HG02759 (cell line): ENCODE measurements around the gene FAM168A.
"Not testable (repeated sequence)": the region's sequence is repeated elsewhere in the genome, so short reads cannot be mapped to it uniquely, and the experiment has no call there.

Experiments
- ATAC-seq: cut with Tn5 transposase; IDR thresholded peaks from one replicate; pipeline ENCODE4 v1.9.1; 2021; ENCODE audit warnings: mild to moderate bottlenecking, moderate library complexity; ENCODE audit not compliant: unreplicated experiment

FAM168A gene

DNA sequence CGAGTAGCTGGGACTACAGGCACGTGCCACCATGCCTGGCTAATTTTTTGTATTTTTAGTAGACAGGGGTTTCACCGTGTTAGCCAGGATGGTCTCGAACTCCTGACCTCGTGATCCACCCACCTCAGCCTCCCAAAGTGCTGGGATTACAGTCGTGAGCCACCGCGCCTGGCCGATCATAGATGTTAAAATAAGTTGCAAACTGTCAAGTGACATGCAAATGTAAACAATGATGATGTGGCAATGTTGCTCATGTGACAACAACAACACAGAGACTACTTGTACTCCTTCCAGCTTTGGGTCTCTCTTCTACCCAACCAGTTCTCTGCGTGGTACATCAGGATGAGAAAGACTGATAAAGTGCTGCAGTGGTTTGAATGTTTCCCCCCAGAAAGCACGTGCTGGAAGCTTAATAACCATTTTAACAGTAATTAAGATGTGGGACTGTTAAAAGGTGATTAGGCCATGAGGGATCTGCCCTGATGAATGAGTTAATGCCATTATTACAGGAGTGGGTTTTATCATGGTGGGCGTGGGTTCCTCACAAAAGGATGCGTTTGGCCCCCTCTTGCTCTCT lies 127.8 kb downstream of the FAM168A start:
- ATAC-seq = not testable (repeated sequence)

DNA sequence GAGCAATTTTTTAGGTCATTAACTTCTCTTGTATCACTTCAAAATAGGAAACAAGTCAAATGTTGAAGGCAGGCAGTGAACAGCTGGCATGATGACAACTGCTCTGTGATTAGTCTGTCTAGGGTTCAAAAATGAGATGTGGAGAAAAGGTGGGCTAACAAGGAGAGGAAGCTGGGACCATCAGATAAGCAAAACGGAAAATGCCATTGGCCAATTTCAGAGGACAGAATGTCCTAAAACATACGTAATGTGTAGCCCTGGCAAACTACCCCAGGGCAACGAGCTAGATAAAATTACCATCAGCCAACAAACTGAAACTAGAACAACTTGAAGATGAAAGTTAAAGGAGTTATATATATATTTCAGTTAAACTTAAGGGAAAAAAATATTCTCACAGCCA lies 128.5 kb downstream of the FAM168A start:
- no peak for ATAC-seq

DNA sequence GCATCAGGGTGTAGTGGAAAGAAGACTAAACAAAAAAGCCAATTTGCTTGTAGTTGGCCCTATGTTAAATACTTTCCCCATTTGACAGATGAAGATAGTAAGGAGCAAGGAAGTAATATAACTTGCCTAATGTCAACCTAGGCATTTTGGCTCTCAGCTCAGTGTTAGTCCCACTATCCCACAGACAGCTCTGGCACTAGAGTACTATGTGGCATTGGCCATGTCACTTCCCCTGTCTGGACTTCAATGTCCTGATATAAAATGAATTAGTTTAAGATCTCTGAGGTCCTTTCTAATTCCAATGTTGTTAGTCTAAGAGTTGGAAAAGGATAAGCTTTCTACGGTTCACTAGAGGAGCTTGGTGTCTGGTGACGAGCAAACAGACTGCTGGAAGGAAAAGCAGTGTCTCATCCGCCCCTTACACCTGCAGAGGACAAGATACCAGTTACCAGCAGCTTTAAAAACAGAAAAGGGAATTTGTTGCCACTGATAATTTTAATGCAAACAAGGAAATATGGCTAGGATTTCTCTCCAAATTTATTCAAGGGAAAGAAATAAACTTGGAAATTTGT lies 129.2 kb downstream of the FAM168A start:
- ATAC-seq = no peak

DNA sequence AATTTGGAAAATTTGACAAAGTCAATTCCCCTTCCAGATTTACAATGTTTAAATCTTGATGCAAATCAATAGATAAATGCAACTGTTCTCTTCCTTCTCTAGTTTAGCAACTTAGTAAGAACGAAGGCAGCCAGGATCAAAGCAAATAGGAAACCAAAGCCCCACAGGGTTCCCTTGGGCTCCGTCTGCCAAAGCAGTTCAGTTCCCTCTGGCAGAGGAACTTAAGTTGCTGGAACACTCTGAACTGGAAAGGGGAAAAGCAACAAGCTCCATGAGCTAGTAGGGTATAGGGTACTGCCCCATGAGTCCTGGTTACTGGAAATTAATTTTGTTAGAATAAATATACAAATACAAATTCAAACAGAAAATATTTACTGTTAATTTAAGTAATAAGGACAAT lies 130.4 kb downstream of the FAM168A start:
- no peak for ATAC-seq

DNA sequence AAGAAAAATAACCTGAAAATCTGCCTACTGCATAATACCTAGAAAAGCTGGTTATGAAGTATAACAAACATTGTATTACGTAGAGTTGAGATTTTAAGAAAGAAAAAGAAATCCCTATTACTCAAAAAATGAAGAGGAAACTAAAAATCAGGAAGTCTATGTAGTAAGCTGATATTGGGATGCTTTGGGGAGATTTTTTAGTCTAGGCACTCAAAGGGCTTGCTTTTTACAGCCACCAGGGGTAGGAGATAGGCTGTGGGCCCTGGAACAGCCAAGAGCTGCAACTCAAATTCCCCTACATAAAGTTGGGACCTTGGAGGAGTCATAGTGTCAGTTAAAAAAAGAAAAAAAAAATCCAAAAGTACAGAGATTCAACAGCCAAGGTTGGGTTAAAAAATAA lies 131.3 kb downstream of the FAM168A start:
- no peak for ATAC-seq

DNA sequence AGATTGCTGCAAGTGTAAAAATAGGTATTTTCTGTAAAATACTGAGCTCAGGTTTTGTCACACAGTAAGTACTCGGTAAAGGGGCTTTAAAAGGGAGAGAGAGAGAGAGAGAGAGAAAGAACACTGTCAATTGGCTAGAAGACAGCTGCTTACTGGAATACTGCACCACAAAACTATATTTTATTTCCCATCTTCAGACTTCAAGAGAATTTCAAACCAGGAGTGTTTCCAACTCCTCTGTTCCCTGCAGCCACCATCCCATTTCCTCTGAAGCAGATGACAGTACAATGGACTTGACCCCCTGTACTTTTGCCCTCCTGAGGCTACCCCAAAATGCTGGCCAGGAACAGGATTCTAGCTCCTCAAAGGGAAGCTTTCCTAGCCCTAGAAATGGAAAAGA lies 132.0 kb downstream of the FAM168A start:
- ATAC-seq = no peak

DNA sequence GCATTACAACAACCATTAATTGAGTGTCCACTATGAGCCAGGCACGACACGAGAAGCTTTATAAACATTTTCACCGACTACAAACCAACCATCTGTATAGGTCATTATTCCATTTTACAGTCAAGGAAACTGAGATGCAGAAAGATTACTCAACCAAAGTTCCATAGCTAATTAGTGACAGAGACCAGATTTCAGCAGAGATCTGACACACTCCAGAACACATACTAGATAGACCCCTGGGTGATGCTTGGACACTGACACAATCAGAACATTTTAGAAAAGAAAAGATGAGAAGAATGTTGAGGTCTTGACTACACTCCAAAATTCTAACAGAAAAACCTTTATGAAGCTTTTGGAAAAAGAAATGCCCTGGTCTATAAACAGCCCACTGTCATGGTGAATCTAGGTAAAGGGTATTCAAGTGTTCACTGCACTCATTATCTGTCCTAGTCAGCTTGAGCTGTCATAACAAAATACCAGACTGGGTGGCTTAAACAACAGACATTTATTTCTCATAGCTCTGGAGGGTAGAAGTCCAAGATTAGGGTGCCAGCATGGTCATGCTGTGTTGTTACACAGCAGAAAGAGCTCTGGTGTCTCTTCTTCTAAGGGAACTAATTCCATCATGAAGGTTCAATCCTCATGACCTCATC lies 132.8 kb downstream of the FAM168A start:
- no peak for ATAC-seq

DNA sequence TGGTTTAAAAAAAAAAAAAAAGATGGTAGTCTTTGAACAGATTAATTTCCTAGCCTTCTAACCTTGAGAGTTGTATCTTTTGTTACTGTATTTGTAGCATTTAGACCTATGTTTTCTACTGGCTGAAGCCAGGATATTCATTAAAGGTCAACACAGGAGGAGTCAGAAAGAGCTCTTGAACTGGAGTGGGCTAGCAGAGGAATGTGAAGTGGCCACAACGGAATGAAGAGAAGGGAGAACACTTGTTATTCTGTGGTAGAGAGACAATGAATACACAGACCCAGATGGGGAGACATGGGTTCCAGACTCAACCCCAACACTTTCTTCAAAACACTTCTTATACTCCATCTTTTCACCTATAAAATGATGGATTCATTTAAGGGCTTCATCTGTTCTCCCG lies 133.6 kb downstream of the FAM168A start:
- no peak for ATAC-seq

DNA sequence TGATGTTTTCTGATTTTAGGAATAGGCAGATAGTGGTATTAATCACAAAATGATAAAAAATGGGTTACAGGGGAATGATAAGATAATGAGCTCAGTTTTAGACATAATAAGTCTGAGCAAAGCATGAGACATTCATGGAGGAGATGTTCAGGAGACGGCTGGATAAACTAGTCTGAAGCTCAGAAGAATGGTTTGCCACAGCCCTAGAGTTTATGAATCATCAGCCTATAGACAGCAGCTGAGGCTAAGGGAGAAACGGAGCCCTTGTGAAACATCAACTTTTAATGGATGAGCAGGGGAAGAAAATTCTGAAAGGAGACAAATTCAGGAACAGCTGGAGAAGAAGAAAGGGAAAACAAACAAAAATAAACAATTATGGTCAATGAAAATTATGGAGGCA lies 134.6 kb downstream of the FAM168A start:
- no peak for ATAC-seq

DNA sequence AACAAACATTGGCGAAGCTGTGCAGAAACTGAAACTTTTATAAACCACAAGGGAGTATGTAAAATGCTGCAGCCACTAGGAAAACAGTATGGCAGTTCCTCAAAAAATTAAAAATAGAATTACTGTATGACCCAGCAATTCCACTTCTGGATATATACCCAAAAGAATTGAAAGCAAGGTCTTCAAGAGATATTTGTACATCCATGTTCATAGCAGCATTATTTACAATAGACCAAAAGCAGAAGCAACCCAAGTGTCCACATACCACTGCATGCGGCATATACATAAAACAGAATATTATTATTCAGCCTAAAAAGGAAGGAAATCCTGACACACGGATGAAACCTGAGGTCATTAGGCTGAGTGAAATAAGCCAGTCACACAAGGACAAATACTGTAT lies 135.9 kb downstream of the FAM168A start:
- ATAC-seq = no peak

DNA sequence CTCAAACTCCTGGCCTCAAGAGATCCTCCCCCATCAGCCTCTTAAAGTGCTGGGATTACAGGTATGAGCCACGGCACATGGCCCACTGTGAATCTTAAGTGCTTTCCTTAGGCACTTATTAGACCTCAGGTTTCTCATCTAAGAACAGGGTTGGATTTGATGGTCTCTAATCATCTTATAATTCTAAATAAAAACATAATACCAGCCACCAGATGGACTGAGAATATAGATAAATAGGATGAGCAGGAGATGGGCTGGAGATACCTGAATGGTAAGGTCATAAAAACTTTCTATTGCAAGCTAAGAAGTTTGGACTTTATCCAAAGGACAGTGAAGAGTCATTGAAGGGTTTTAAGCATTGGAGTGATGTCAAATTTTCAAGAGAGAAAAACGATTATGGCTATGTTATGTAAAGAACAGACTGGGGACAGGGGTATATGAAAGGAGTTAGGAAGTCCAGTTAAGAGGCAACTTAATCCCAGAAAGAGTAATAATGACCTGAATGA lies 136.5 kb downstream of the FAM168A start:
- ATAC-seq = no peak

DNA sequence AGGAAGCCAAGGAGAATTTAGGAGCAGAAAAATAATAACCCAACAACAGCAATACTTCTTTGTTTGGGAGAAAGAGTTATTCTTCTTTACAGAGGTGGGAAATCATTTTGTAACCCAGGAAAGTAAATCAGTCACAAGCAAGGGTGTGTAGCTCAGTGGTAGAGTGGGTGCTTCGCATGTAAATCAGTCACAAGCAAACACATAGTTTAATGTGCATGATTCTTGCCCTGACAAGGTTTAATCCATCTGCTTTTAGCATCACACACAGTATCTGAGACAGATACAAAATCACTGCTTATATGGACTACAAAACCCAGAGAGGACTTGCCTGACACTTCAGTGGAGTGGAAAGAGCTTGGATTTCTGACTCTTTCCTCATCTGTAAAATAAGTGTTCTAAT lies 139.7 kb downstream of the FAM168A start:
- no peak for ATAC-seq

DNA sequence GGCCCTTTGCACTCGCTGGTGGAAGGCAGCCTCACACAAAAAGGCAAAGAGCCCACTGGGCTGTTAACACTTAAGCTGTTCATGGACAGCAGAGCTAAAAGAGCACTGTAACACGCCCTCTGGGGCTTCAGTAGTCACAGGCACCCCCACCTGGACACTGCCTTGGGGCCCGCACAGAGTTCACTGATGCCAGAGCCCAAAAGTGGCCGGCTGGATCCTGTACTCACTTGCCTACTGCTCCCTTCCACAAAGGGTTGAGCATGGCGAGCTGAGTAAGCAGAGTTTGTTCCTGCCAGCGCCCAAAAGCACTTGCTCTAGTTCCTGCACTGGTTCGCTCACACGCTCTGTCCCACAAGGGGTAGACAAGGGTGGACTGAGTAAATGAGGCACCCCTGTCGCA lies 142.9 kb downstream of the FAM168A start:
- no peak for ATAC-seq

DNA sequence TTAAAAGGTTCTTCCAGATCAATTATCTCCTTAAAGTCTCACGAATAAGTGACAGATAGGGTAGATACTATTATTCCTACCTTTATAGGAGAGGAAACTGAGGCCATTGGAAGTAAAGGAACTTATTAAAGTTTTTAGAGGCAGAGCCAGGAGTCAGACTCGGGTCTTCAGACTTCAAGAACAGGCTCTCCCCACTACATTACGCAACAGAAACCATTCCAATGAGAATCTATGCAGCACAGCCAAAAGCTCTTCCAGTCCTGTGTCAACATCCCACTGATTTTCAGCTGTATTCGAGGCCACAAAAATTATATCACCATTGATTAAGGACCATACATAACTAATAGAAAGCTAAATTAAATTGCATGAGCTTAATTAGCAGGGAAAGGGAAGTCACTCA lies 144.3 kb downstream of the FAM168A start:
- no peak for ATAC-seq

DNA sequence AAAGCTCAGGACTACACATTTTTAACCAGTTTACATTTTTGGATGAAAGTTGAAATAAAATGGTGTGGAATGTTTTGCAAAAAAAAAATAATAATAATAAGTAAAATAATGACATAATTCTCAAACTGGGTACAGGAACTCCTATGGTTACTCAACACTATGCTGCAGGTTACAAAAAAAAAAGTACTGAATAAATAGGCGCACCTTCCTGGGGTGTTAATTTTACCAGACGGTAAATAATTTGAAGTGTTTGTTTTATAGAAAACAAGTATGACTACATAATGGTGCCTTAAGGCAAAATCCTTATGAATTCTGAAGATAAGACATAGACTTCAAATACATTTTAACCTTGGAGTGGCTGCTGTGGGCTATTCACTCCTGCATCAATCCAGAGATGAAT lies 145.2 kb downstream of the FAM168A start:
- no peak for ATAC-seq

DNA sequence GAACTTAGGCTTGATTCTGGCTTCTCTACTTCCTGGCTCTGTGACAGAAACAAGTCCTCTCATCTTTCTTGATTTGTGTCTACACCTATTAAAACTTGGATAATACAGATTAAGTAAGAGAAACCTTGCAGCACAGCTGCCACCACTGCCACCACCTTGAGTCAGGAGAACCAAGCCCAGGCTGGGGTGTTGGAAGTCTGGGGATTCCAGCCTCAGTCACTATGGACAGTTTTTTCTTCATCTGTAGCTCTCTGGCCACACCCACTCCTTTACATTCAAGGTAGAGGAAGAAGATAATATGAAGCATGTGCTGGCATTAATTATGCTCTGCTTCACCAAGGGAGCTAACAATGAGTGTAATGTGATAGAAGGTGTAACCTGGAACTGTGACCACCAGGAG lies 146.0 kb downstream of the FAM168A start:
- no peak for ATAC-seq

DNA sequence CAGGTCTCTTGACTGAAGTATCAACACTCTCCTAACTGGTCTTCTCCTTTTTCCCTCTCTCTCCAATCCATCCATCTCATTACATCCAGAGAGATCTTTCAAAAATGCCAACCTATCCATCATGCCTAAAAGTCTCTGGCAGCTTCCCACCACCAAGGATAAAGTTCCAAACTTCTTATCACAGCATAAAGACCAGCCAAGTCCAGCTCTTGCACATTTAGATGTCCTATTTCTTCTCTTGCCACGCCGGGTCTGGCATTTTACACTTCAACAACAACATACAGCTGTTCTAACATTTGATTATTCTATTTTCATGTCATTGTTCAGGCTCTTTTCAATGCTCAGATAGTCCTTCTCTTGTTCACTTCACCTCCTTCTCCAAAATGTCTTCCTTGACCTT lies 151.1 kb downstream of the FAM168A start:
- no peak for ATAC-seq

DNA sequence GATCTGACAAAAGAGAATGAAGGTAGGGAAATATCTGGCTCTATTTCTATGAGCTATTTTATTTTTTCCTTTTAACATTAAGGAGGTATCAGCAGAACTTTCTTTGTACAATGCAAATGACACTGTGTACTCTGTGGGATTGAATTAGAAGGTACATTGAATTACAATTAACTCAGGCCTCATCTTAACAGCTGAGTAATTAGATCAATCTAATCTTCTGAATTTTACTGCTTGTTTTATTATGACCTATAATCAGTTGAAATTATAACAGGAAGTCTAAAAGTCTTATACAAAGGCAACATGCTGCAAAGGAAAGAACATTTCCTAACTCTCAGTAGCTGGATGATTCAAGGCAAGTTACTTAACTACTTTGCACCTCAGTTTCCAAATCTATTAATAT lies 151.9 kb downstream of the FAM168A start:
- ATAC-seq = no peak

DNA sequence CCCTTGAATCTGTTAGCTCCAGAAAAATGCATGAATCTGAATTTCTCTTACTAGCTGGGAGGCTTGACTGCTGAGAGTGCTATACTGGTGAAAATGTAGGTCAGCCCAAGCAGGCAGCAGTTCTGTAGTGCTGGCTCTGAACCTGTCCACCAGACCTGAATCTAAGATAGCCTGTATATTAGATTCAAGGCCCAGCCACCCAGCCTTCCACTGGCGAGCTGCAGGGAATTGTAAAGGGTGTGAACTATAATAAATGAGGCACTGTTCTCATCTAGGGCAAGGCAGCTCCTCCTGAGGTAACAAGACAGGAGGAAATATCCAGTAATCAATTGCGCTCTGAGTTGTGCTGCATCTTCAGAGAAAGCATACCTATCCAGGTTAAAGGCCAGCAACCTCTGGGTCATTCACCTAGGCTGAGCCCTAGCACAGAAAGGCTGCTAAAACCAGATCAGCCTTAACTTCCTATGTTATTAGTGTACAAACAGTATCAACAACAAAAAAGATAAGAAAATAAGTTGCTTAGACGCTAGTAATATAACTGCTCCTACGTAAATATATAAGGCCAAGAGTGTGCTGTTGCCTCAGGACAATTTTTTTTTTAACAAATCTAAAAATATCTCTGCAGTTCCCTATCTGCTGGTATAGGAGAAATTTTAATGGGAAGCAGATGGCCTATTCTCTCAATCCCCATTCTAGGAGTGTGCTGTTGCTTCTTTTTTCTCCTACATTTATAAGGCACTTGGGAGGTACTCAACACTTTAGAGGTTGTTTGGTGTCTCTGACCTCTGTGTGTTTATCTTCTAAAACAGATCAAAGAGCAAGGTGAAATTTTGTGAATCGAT lies 158.7 kb downstream of the FAM168A start:
- ATAC-seq = no peak

DNA sequence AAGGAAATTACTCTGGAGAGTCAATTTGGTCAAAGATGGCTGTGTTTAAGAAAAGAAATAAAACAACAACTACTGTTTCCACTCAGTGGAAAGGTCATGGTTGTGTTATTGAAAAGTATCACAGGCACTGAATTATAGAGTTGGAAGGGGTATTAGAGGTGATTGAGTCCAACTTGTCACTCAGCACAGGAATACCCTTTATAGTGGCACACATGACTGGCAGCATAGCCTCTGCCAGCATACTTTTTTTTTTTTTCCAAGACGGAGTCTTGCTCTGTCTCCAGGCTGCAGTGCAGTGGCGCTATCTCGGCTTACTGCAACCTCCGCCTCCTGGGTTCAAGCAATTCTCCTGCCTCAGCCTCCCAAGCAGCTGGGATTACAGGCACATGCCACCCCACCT lies 161.1 kb downstream of the FAM168A start:
- ATAC-seq = not testable (repeated sequence)

DNA sequence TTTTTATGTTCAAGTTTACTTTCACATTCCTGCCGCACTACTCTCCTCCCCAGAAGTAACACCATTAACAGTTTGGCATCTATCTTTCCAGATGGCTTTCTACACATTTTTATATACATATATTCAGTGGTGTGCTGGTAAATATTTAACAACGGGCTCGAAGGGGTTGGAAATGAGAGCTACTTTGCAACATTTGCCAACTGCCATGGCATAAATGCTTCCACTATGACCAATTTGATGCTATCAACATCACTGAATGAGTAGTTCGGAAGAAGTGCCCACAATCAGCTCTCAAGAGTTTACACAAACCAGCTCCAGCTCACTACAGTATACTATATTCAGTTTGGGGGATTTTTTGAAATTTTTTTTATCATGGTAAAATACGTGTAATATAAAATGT lies 166.5 kb downstream of the FAM168A start:
- no peak for ATAC-seq

DNA sequence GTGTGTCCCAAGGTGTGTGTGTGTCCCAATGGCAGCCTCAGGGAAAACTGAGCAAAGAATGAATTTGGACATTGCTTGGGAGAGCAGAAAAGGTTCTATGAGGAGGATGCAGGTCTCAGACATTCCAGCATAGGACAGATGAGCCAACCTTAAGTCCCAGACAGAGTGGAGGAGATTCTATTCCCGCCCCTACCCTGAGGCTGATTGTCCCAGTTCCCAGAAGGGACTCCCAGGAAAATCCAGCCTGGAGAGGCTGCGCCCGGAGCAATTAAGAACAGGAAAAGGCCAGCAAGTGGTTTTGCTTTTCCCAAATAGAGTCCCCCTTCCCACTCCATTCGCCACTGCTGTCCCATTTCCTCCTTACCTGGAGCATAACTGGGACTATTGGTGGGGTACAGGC lies 167.6 kb downstream of the FAM168A start:
- no peak for ATAC-seq
